C4-2B (cell line): ENCODE results near the gene ARL6IP6.
"Not testable (repeated sequence)": the region's sequence is repeated elsewhere in the genome, so short reads cannot be mapped to it uniquely, and the experiment has no call there.

Source experiments
- H3K27ac ChIP-seq: fragments of 450-650 bp; 2 replicates; pipeline ENCODE4 v1.5.1; 2017
- CTCF ChIP-seq: fragments of 450-650 bp; conservative IDR thresholded peaks from 2 replicates; pipeline ENCODE4 v1.5.1; 2017; ENCODE audit warnings: mild to moderate bottlenecking
- ZFX ChIP-seq: fragments of 450-650 bp; IDR thresholded peaks from 2 replicates; pipeline ENCODE4 v1.6.1; 2017

ARL6IP6 gene

DNA sequence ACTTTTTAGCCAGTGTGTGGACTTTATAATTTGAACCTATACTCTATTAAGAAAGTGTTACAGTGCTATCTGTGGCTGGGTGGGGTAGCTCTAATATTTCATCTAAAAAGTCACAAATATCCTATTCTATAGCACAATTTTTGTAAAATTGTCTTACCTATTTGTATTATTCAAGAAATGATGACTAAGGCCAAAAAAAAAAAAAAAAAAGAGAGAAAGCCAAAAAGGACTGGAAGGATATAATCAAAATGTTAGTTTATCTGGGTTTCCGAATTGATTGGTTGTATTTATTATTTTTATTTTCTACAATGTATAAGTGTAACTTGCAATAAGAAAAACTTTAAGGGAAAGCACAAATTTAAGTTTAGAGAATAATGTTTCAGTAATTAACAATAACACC, 5.5 kb downstream of the ARL6IP6 start:
- no peak overlapping the region for H3K27ac ChIP-seq
- TF ChIP-seq CTCF, result no peak
- no peak for TF ChIP-seq ZFX

GRCh38 chr2:152729844-152730243, 11.4 kb downstream of the ARL6IP6 start:
- TF ChIP-seq CTCF, result no peak
- TF ChIP-seq ZFX, result no peak
- H3K27ac ChIP-seq, result no peak overlapping the region

DNA sequence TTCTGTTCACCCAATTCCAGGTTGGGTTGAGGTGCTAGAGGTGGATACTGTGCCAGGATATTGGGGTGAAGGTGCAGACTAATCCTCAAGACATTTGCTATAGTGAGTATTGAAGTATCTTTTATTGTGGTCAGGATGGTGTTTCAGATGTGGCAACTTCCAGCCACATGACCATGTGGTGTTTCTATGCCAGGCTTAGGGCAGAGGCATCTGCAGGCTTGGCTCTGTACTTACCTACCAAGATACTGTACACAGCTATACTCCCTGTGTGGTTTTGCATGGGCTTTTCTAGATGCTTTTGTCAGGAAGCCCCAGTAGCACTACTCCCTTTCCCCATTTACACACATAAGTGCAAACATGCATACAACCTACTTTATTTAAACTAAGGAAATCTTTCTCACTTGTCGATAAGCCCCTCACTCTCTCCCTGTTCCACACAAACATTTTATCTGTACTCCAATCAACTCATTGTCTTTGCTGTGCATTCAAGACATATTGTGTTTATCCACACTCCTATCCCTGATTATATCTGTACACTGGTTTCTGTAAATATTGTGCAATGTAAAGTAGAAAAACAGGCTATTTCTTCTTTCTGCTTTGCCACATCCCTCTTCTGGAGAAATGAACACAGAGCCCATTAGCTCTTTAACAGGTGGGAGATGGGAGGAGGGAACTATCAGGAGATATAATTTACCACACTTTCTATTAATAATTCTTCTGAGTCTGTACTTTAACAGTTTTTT, 12.3 kb downstream of the ARL6IP6 start:
- TF ChIP-seq CTCF, result no peak
- no peak for TF ChIP-seq ZFX
- peak overlapping the region; percentile 62; the same call in 1 of the 2 replicates for H3K27ac ChIP-seq

DNA sequence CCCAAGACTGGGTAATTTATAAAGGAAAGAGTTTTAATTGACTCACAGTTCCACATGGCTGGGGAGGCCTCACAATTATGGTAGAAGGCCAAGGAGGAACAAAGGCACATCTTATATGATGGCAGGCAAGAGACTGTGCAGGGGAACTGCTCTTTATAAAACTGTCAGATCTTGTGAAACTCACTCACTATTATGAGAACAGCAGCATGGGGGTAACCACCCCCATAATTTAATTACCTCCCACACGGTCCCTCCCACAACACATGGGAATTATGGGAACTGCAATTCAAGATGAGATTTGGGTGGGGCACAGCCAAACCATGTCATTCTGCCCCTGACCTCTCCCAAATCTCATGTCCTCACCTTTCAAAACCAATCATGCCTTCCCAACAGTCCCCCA, 19.1 kb downstream of the ARL6IP6 start:
- H3K27ac ChIP-seq, result not testable (repeated sequence)

- H3K27ac ChIP-seq, result no peak overlapping the region
- TF ChIP-seq CTCF (no peak), ZFX (no peak)
Observed at GRCh38 chr2:152738438-152738837, 20.0 kb downstream of the ARL6IP6 start.

GRCh38 chr2:152739705-152740104, 21.3 kb downstream of the ARL6IP6 start:
- not testable (repeated sequence) for H3K27ac ChIP-seq

DNA sequence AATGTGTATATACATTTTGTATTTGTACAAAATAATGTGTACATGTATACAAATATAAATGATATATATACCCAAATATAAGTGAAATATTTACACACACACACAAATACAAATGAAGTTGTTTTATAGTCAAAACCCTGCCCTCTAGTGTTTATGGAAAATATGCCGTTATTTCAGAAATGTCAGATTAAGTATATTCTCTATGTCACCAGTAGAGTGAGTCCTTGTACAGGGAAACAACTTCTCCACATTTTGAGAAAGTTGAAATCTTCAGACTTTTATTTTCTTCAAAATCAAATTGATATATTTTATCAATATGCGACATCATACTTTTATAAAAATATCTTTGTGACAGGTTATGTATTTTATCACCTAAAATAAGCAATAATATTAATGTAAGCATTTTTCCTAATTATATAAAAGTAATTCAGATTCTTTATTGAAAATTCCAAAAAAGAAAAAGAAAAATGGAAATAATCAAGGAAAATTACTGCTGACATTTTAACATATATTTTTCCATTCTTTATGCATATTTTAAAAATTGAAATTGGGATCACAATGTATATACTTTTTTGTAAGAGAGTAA, 22.4 kb downstream of the ARL6IP6 start:
- H3K27ac ChIP-seq, result no peak overlapping the region
- TF ChIP-seq CTCF (peak; percentile 91), ZFX (no peak)

DNA sequence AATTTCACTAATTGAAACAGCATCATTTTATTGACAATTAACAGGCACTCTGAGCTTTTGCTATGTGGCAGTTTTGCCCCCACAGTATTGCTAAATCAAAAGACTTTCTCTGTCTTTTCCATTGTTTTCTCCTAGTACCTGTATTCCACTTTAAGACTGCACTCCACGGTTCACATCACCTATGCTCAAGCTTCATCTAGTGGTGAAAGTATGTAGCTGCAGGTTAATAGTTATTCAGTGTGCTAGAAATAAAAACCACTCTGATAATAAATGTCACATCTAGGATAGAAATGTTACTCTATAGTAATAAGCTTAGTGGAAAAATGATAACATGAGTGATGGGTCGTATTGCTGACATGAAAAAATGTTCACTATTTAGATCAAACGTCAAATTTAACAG, 24.6 kb downstream of the ARL6IP6 start:
- TF ChIP-seq ZFX (no peak), CTCF (peak; percentile 73)

GRCh38 chr2:152747751-152748150, 29.3 kb downstream of the ARL6IP6 start:
- not testable (repeated sequence) for H3K27ac ChIP-seq

More for the DNA sequence above, 24.6 kb downstream of the ARL6IP6 start:
- H3K27ac ChIP-seq, result no peak overlapping the region
